SJSA1 (cell line): ENCODE measurements around the gene BRSK1. TPM values are rescaled to one million over a fixed set of nuclear protein-coding genes. Genes with fewer than 3 reads are reported as not detected.
A peak's percentile ranks its signal among the peaks of the same experiment; 100 is the strongest.

Source experiments
- DNase-seq, 2 experiments: peaks; one replicate each; pipeline ENCODE4 v3.0.0-alpha.2; 2015 to 2020; ENCODE audit warnings: low spot score in 2 of 2, low read depth in 1 of 2
- H3K27ac ChIP-seq: fragments of 250-450 bp; sonication (Bioruptor Pico); 2 replicates; pipeline ENCODE4 v1.5.1; 2020; ENCODE audit warnings: mild to moderate bottlenecking, moderate library complexity
- H3K27me3 ChIP-seq: fragments of 250-450 bp; sonication (Bioruptor Pico); replicated peaks from 2 replicates; pipeline ENCODE4 v1.5.1; 2020; ENCODE audit warnings: mild to moderate bottlenecking, moderate library complexity
- H3K36me3 ChIP-seq: fragments of 250-450 bp; sonication (Bioruptor Pico); 2 replicates; pipeline ENCODE4 v1.5.1; 2020; ENCODE audit warnings: mild to moderate bottlenecking
- H3K4me1 ChIP-seq: fragments of 250-450 bp; sonication (Bioruptor Pico); replicated peaks from 2 replicates; pipeline ENCODE4 v1.6.1; 2021; ENCODE audit warnings: mild to moderate bottlenecking
- H3K4me3 ChIP-seq: fragments of 250-450 bp; sonication (Bioruptor Pico); 2 replicates; pipeline ENCODE4 v1.5.1; 2020; ENCODE audit warnings: mild to moderate bottlenecking
- H3K9me3 ChIP-seq: fragments of 250-450 bp; sonication (Bioruptor Pico); replicated peaks from 2 replicates; pipeline ENCODE4 v1.5.1; 2020; ENCODE audit warnings: mild to moderate bottlenecking
- total RNA-seq: library from RNA; depleted of rRNA; stranded (reverse); fragments of >200 nt; shearing (Covaris generic); gene quantifications from 2 replicates; pipeline ENCODE4 v1.2.3, GENCODE V29; 2014

Gene BRSK1
- total RNA-seq, 1 experiment from 2014 or later = 8.5 TPM

DNA sequence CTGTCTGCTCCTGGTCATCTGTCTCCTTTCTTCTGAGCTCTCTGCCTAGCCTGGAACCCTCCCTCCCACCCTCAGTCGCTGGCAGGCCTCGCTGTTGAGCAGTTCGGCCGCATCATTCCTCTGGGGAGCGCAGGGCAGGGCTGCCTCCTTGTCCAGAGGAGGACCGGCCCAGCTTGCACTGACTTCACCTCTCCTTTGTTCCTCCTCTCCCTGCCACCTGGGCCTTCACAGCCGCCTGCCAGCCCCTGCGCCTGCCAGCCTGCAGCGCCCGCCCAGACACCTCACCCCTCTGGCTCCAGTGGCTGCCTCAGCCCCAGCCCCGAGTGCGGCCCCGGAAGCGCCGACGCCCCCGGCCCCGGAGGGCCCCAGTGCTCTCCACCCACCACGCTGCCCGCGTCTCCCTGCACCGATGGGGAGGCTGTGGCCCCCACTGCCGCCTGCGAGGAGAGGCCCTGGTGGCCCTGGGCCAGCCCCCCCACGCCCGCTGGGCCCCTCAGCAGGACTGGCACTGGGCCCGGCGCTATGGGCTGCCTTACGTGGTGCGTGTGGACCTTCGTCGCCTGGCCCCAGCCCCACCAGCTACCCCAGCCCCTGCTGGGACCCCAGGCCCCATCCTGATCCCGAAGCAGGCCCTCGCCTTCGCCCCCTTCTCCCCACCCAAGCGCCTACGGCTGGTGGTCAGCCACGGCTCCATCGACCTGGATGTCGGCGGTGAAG is 63.1 kb downstream of the BRSK1 start:
- no peak for DNase-seq
- H3K9me3 ChIP-seq = no peaks in the 10 kb centered on the region; the same call in 1 of the 2 replicates
- H3K4me3 ChIP-seq = no peak overlapping the region
- H3K4me1 ChIP-seq = peaks cover 18% of the 10 kb centered on the region
- no peak overlapping the region for H3K27ac ChIP-seq
- H3K27me3 ChIP-seq = no peaks in the 10 kb centered on the region; the same call in 1 of the 2 replicates
- peaks cover 5% of the 10 kb centered on the region; the same call in 1 of the 2 replicates for H3K36me3 ChIP-seq

DNA sequence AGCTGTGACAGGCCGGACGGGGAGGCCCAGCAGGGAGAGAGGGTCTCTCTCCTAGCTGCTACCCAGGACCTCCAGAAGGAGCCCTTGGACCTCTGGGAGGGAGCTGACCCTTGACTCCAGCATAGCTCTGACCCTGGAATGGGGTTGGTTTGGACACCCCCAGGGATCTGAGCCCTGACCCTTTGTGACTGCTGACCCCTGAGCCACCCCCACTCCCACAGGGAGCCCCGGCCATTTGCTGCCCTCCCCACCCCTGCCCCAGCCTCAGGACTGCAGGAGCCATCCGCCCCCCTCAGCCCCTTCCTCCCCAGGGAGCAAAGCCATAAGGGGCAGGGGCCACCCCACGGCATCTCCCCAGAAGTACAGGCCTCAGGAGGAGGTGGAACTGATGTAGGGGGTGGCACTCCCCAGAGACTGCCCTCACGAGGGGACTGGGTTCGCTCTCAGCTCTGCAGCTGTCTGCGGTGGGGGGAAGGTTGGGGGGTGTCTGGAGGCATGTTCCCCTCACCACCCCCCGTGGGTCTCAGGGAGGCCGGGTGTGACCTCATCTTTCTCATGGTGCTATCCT is 63.7 kb downstream of the BRSK1 start:
- Histone ChIP-seq H3K4me3 (no peak overlapping the region), H3K27ac (no peak overlapping the region), H3K36me3 (no peaks in the 10 kb centered on the region), H3K4me1 (peaks cover 22% of the 10 kb centered on the region), H3K27me3 (peaks cover 6% of the 10 kb centered on the region; the same call in 1 of the 2 replicates), H3K9me3 (no peaks in the 10 kb centered on the region; the same call in 1 of the 2 replicates)
- no peak for DNase-seq

DNA sequence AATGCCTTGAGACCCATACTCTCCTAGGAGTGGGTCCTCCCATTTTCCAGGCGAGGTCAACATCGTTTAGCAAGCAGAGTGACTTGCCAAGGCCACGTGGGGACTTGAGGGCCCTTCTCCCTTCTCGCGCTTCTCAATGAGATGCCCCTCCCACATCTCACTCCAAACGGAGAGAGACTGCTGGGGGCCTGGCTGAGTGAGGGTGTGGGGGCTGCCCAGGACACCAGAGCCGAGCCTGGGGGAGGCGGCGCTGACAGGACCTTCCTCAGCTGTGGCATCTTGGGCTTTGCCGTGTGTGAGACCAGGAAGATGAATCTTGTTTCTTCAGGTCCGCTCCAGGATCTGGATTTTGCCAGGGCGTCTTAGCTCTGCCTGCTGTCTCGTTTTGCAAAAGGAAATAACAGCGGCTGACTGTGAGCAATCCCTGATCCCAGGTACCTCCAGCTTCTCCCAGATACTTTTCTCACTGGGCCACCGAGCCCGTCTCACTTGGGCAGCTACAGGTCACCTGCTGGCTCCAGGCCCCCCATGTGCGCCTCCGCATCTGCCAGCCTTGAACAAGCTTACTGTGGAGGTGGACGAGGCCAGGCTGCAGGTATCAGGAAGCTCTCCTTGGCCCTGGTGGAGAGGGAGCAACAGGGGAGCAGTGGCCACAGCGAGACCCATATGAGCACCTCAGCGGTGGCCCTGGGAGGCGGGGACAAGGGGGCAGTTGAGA is 64.7 kb downstream of the BRSK1 start:
- no peak overlapping the region for H3K4me3 ChIP-seq
- DNase-seq = no peak
- peaks cover 14% of the 10 kb centered on the region for H3K27me3 ChIP-seq
- H3K27ac ChIP-seq = no peak overlapping the region
- no peaks in the 10 kb centered on the region for H3K36me3 ChIP-seq
- H3K9me3 ChIP-seq = no peaks in the 10 kb centered on the region; the same call in 1 of the 2 replicates
- H3K4me1 ChIP-seq = peaks cover 26% of the 10 kb centered on the region

DNA sequence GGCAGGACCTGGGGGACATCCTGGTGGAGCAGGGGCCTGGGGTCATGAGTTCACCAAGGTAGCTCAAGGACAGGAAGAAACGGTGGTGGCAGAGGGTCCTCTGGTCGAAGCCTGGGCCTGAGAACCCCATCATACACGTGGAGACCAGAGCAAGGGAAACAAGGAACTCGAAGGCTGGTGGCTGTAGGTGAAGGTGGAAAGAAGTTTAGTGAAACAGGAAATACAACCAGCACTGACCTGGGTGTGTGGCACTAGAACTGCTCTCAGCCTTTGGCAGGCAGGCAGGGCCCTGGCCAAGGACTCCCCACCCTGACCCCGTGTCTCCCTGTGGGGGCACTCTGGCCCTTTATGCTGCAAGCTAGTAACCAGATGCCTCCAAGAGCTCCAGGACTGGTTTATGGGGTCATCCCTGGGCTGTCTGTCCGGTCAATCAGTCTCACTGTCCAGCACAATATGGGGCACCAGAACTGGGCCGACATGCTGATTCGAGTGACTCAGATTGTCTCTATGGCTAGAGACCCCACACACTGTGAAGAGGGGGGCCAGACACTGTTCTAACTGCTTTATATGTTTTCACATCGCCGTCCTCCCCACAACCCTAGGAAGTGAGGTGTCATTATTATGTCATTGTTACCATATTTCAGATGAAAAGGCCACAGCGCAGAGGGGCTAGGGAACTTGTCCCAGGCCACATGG is 67.0 kb downstream of the BRSK1 start:
- peak in 1 of 2 experiments; percentile 49 for DNase-seq

DNA sequence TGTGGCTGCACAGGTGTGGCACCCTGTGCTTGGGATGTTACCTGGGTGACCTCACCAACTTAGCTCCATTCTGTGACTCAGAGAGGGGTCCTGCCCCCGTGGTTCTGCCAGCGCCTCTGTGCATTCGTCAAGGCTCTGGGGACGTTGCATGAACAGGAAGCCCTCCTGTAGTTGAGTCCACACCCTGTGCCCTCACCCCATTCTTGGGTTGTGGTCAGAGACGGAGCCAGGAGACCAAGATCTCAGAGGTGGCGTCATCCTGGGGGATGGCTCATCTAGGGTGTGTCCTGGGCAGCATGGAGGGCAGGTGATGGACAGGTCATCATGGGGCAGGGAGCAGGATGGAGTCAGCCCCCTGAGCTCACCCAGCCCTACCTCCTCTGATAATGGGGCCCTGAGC is 68.2 kb downstream of the BRSK1 start:
- no peak for DNase-seq
- Histone ChIP-seq H3K4me1 (peaks cover 33% of the 10 kb centered on the region), H3K9me3 (peaks cover 3% of the 10 kb centered on the region; the same call in 1 of the 2 replicates)

More for the DNA sequence above, 67.0 kb downstream of the BRSK1 start:
- Histone ChIP-seq H3K4me1 (peaks cover 33% of the 10 kb centered on the region), H3K27me3 (peaks cover 29% of the 10 kb centered on the region), H3K27ac (no peak overlapping the region), H3K9me3 (peaks cover 3% of the 10 kb centered on the region; the same call in 1 of the 2 replicates), H3K4me3 (no peak overlapping the region), H3K36me3 (no peaks in the 10 kb centered on the region)

DNA sequence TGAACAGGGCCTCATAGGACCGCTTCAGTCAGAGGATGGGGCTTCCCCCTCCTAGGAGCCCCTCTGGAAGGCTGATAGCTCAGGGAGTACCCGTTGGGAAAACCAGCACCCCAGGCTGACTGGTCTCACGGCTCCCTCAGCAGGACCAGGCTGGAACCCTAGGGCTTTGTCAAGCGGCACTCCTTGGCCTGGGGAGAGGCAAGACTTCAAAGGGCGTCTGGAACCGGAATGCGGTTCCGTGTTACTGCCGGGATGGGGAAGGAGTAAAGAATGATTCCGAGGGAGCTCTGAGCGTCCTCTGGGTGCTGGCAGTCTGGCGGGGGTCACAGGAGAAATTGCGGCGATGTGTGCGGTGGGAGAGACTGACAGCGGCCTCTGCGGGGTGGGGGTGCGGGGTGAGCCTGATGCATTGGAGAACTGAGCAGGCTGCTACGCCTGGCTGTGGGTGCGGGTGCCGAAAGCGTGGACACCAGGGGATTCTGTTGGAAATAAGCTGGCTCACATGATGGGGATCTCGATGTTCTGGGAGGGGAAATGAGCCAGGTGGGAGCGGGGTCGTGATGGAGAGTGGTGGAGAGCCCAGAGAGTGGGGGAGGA is 68.8 kb downstream of the BRSK1 start:
- Histone ChIP-seq H3K9me3 (peaks cover 3% of the 10 kb centered on the region; the same call in 1 of the 2 replicates), H3K4me1 (peaks cover 33% of the 10 kb centered on the region), H3K36me3 (no peaks in the 10 kb centered on the region), H3K27ac (no peak overlapping the region), H3K4me3 (no peak overlapping the region), H3K27me3 (peaks cover 46% of the 10 kb centered on the region)
- no peak for DNase-seq

More for the DNA sequence above, 68.2 kb downstream of the BRSK1 start:
- Histone ChIP-seq H3K36me3 (no peaks in the 10 kb centered on the region), H3K4me3 (no peak overlapping the region), H3K27ac (no peak overlapping the region), H3K27me3 (peaks cover 40% of the 10 kb centered on the region)

DNA sequence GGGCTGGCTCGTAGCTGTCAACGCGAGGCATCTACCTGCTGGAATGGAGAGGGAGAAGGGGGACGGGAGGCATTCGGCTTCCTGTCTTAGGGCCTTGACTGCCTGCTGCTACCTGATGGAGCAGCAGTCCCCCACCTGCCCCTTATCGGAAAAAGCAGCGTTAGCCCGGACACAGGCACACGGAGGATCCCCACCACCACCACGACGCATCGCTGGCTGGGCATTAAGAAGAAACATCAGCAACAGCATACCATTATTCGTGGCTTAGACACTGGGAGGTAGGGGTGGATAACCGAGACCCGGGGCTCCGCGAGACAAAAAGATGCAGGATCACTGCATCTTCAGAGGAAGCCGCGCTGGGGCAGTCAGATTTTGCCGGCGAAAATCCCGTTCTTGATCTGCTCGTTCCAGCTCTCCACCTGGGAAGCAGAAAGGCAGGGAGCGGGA is 69.6 kb downstream of the BRSK1 start:
- Histone ChIP-seq H3K4me3 (peak overlapping the region; percentile 23), H3K27me3 (peaks cover 49% of the 10 kb centered on the region), H3K36me3 (no peaks in the 10 kb centered on the region), H3K27ac (no peak overlapping the region), H3K9me3 (peaks cover 3% of the 10 kb centered on the region; the same call in 1 of the 2 replicates), H3K4me1 (peaks cover 33% of the 10 kb centered on the region)
- no peak for DNase-seq

DNA sequence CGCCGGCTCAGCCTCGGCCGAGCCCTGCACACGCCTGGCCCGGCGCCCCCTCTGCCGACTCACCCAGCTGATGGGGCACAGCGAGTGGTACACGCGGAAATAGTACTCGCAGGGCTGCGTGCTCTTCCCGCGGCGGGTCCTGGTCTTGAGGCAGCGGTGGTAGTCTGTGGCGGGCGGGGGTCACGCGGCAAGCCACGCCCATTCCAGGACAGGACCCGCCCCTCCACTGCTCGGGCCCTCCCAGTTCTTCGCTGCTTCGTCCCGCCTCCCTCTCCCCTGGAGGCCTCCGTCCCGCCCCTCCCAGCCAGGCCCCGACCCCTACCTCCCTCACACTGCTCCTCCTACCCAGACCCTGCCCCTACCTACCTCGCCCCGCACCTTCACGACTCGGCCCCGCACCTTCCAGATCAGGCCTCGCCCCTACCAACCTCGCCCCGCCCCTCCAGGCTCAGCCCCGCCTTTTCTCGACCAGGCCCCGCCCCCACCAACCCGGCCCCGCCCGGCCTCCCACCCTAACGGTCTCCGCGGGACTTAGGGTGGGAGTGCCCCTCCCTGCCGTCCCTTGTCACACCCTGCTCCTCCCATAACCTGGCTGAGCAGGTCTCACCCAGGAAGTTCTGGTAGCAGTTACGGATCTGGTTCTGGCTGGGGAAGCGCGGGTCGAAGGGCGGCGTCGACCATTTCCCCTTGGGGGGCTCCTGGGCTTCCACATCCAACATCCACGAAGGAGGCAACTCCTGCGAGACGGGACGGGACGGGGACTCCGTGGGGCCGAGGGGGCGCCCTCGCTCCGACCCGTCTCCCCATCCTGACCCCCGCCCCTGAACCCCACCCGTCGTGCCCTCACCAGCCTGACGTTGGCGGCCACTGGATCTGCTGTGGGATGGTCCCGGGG is 70.3 kb downstream of the BRSK1 start:
- DNase-seq = peak in 1 of 2 experiments; percentile 56
- peak overlapping the region; percentile 23 for H3K4me3 ChIP-seq
- peaks cover 33% of the 10 kb centered on the region for H3K4me1 ChIP-seq
- peaks cover 49% of the 10 kb centered on the region for H3K27me3 ChIP-seq
- H3K27ac ChIP-seq = no peak overlapping the region
- peaks cover 3% of the 10 kb centered on the region; the same call in 1 of the 2 replicates for H3K9me3 ChIP-seq
- no peaks in the 10 kb centered on the region for H3K36me3 ChIP-seq

DNA sequence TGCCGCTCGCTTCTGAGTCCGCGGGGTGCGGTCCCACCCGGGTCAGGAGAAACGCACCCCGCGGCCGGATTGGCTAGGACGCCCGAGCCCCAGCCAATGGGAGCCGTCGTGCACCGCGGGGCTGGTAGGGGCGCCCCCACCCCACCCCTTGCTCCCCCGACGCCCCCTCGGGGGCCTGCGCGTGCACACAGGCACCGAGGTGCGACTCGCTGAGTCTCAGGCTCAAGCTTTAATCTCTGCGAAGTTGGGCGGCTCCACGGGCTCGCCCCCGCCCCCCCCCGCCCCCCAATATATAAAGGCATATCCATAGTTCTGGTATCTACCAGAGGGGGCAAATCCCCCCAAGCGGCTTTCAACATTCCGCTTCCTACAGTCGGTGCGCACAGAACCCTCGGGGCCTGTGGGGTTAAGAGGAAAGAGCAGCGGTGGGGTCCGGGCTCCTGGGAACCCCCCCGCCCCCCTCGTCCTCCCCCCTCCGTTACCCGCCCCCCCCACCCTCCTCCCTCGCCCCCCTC is 71.0 kb downstream of the BRSK1 start, which contains the start of gene COX6B2:
Gene COX6B2 (minus strand): TSS at position 22 of the 515 bp plus-strand sequence. CDS start 198 bp downstream, outside the sequence.
- Histone ChIP-seq H3K4me3 (peak within 1 kb of the TSS; percentile 23), H3K27me3 (peaks cover 49% of the 10 kb centered on the region), H3K36me3 (no peaks in the 10 kb centered on the region), H3K27ac (no peak within 1 kb of the TSS), H3K9me3 (peaks cover 3% of the 10 kb centered on the region; the same call in 1 of the 2 replicates), H3K4me1 (peaks cover 33% of the 10 kb centered on the region)
- no peak for DNase-seq

DNA sequence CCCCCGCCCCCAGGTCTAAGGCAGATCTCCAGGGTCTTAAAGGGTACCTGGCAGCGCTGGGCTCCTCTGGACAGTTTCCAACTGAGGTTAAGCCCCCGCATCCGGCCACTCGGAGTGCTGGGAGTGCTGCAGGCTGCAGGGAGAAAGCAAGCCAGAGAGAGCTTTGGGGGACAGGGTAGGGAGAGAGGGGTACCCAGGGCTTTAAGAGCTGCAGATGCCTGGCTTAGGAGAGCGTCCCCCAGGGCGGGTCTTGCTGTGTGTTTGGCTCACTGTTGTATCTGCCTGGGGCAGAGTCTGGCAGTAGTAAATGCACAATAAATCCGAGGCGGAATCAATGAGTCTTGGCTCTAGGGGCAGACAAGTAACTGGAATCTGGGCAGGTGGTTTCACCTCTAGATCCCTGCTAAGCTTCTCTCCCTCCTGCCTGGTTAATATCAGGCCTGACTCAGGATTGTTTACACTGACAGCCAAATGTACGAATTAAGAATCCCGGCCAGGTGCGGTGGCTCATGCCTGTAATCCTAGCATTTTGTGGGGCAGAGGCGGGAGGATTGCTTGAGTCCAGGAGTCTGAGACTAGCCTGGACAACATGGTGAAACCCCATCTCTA is 71.5 kb downstream of the BRSK1 start:
- peaks cover 31% of the 10 kb centered on the region for H3K4me1 ChIP-seq
- H3K36me3 ChIP-seq = no peaks in the 10 kb centered on the region
- H3K27me3 ChIP-seq = peaks cover 49% of the 10 kb centered on the region
- H3K4me3 ChIP-seq = no peak overlapping the region
- no peak overlapping the region for H3K27ac ChIP-seq
- DNase-seq = no peak
- peaks cover 3% of the 10 kb centered on the region; the same call in 1 of the 2 replicates for H3K9me3 ChIP-seq

DNA sequence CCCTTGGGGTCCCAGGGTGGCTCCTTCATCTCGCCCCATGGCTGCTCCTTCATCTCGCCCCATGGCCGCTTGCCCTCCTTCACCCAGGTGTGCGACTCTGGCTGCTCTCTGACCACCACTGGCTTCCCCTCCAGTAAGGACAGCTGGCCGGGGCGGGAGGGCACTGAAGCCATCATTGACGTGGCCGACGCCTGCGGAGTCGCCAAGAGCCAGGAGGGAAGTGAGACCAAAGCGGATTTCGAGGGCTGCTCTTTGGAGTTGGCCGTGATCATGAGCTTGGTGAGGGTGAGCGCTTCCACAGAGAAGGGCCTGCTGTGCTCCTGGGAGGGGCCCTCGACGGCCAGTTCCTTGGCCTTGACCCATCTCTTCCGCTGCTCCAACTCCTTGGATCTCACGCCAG is 74.7 kb downstream of the BRSK1 start:
- peaks cover 35% of the 10 kb centered on the region for H3K27me3 ChIP-seq
- peaks cover 10% of the 10 kb centered on the region for H3K4me1 ChIP-seq
- no peak for DNase-seq
- 0 out of 2 replicates have a peak, but pooled peaks cover 3% of the 10 kb centered on the region for H3K9me3 ChIP-seq
- H3K27ac ChIP-seq = no peak overlapping the region
- no peak overlapping the region for H3K4me3 ChIP-seq
- H3K36me3 ChIP-seq = no peaks in the 10 kb centered on the region
